Natural killer cell (primary cell): Measurements from ENCODE around the gene EHD2. TPM values are rescaled to one million over a fixed set of nuclear protein-coding genes. Genes with fewer than 3 reads are reported as not detected.

Source experiments
- ATAC-seq, 3 donors: fragments of 150-1000 bp in 2 of 3; fragments of 200-7000 bp in 1 of 3; cut with Tn5 transposase; 1 replicate in 1 of 3; 2 replicates in 2 of 3; pipeline ENCODE4 v1.10.0; 2021; ENCODE audit warnings: mild to moderate bottlenecking in 2 of 3, moderate library complexity in 2 of 3
- DNase-seq, 2 donors: peaks; one replicate each; pipeline versions ENCODE4 v3.0.0 to v3.0.0-alpha.2; 2013 to 2021; ENCODE audit warnings: mixed read lengths in 1 of 2
- H3K27ac ChIP-seq: one replicate; pipeline ENCODE4 v1.5.1; 2013; ENCODE audit warnings: mild to moderate bottlenecking, low read length
- H3K27me3 ChIP-seq: one replicate; pipeline ENCODE4 v1.6.1; 2013; ENCODE audit warnings: low read length; ENCODE audit not compliant: control insufficient read depth, insufficient read depth
- H3K36me3 ChIP-seq: one replicate; pipeline ENCODE4 v1.6.1; 2013; ENCODE audit warnings: low read length; ENCODE audit not compliant: control insufficient read depth, insufficient read depth
- H3K4me1 ChIP-seq: one replicate; pipeline ENCODE4 v1.6.1; 2013; ENCODE audit warnings: low read length; ENCODE audit not compliant: control insufficient read depth, insufficient read depth
- H3K4me3 ChIP-seq: one replicate; pipeline ENCODE4 v1.5.1; 2013; ENCODE audit warnings: low read length
- H3K9me3 ChIP-seq: one replicate; pipeline ENCODE4 v1.6.1; 2013; ENCODE audit warnings: low read length; ENCODE audit not compliant: control insufficient read depth, insufficient read depth
- H3K27ac Mint-ChIP-seq, 2 donors: one replicate each; pipeline ENCODE4 v1.8.0; 2022; ENCODE audit warnings: mild to moderate bottlenecking in 2 of 2, mixed read lengths in 2 of 2, moderate library complexity in 1 of 2
- H3K27me3 Mint-ChIP-seq, 2 donors: one replicate each; pipeline ENCODE4 v1.8.0; 2022; ENCODE audit warnings: low read depth in 2 of 2, mixed read lengths in 2 of 2
- H3K36me3 Mint-ChIP-seq: one replicate; pipeline ENCODE4 v1.8.0; 2022; ENCODE audit warnings: mixed read lengths
- H3K4me1 Mint-ChIP-seq, 2 donors: one replicate each; pipeline ENCODE4 v1.8.0; 2022; ENCODE audit warnings: mixed read lengths in 2 of 2
- H3K4me3 Mint-ChIP-seq: one replicate; pipeline ENCODE4 v1.8.0; 2022; ENCODE audit warnings: mild to moderate bottlenecking, moderate library complexity, mixed read lengths
- H3K9me3 Mint-ChIP-seq, 2 donors: one replicate each; pipeline ENCODE4 v1.8.0; 2022; ENCODE audit warnings: mixed read lengths in 2 of 2
- CTCF ChIP-seq: fragments of 200-600 bp; IDR thresholded peaks from one replicate; pipeline ENCODE4 v1.8.0; 2022; ENCODE audit warnings: antibody characterized with exemption
- WGBS: methylation state at CpG from one replicate; pipeline ENCODE4 v1.1.7; 2013; ENCODE audit warnings: missing lambda C conversion rate; ENCODE audit not compliant: insufficient coverage; 5-methylcytosine and 5-hydroxymethylcytosine counted together
- intact Hi-C: fragments of 100-400 bp; cut with micrococcal nuclease; formaldehyde crosslinking; loops from one replicate; pipeline ENCODE4 v1.14.2; 2022
- total RNA-seq, 4 donors: library from RNA; stranded (reverse); fragments of 120-200 nt in 1 of 4; gene quantifications; one replicate each; pipeline versions ENCODE4 v1.2.3 to v1.2.4, GENCODE V29; 2013 to 2022

The EHD2 gene
- total RNA-seq, 3 donors from 2014 or later (not counting 1 experiment from before 2014, with no cell fraction given) = 0.09 to 0.40 (median 0.12) TPM

- Mint-ChIP-seq H3K4me3 (no peak overlapping the region), H3K36me3 (no peaks in the 10 kb centered on the region)
Observed at GRCh38 chr19:47681388-47681787, 31.8 kb upstream of the EHD2 start.

GRCh38 chr19:47681936-47682335, 31.3 kb upstream of the EHD2 start:
- H3K27me3 Mint-ChIP-seq = no peaks in the 10 kb centered on the region
- Histone ChIP-seq H3K9me3 (no peaks in the 10 kb centered on the region), H3K4me1 (no peaks in the 10 kb centered on the region), H3K4me3 (no peak overlapping the region), H3K27me3 (no peaks in the 10 kb centered on the region), H3K36me3 (peaks cover 9% of the 10 kb centered on the region), H3K27ac (no peak overlapping the region)
- TF ChIP-seq CTCF = no peak
- H3K4me3 Mint-ChIP-seq = no peak overlapping the region
- H3K4me1 Mint-ChIP-seq = peaks cover 0 to 9% of the 10 kb centered on the region in 2 donors
- H3K9me3 Mint-ChIP-seq = no peaks in the 10 kb centered on the region
- WGBS = 97% methylated on average over 22 of the region's 23 CpGs
- DNase-seq (no peak), ATAC-seq (no peak)
- H3K36me3 Mint-ChIP-seq = no peaks in the 10 kb centered on the region
- no peak overlapping the region for H3K27ac Mint-ChIP-seq
- intact Hi-C loops = no loop called here

More at GRCh38 chr19:47681388-47681787, 31.8 kb upstream of the EHD2 start:
- ATAC-seq (no peak), DNase-seq (no peak)
- Mint-ChIP-seq H3K27me3 (no peaks in the 10 kb centered on the region), H3K4me1 (peaks cover 0 to 6% of the 10 kb centered on the region in 2 donors), H3K27ac (peak overlapping the region in 1 of 2 donors; percentile 41), H3K9me3 (no peaks in the 10 kb centered on the region)
- no peak for TF ChIP-seq CTCF
- Histone ChIP-seq H3K27me3 (no peaks in the 10 kb centered on the region), H3K4me1 (no peaks in the 10 kb centered on the region), H3K27ac (no peak overlapping the region), H3K4me3 (no peak overlapping the region), H3K36me3 (peaks cover 9% of the 10 kb centered on the region), H3K9me3 (no peaks in the 10 kb centered on the region)
- 97% methylated on average over 6 of the region's 6 CpGs for WGBS
- intact Hi-C loops = no loop called here

GRCh38 chr19:47682939-47683338, 30.3 kb upstream of the EHD2 start:
- ATAC-seq = no peak
- Histone ChIP-seq H3K4me1 (peaks cover 4% of the 10 kb centered on the region), H3K36me3 (peaks cover 6% of the 10 kb centered on the region), H3K27ac (no peak overlapping the region), H3K4me3 (no peak overlapping the region), H3K9me3 (no peaks in the 10 kb centered on the region), H3K27me3 (no peaks in the 10 kb centered on the region)
- WGBS = 97% methylated on average over 6 of the region's 6 CpGs
- no peak for DNase-seq
- no peaks in the 10 kb centered on the region for H3K9me3 Mint-ChIP-seq
- intact Hi-C loops = no loop called here
- no peak for TF ChIP-seq CTCF
- no peak overlapping the region for H3K27ac Mint-ChIP-seq
- no peaks in the 10 kb centered on the region for H3K36me3 Mint-ChIP-seq
- no peak overlapping the region for H3K4me3 Mint-ChIP-seq
- H3K27me3 Mint-ChIP-seq = no peaks in the 10 kb centered on the region
- peaks cover 0 to 11% of the 10 kb centered on the region in 2 donors for H3K4me1 Mint-ChIP-seq
